ENCODE results near the gene RPGR. TPM values are rescaled to one million over a fixed set of nuclear protein-coding genes. Genes with fewer than 3 reads are reported as not detected.

Gene RPGR
- total RNA-seq, 2 donors from 2014 or later = 14.8 to 21.1 TPM

GRCh38 chrX:38371641-38372040 lies 44.3 kb upstream of the RPGR start:
- no peaks in the 10 kb centered on the region for H3K36me3 ChIP-seq (replicated peaks in 1 of 2; ENCODE audit: insufficient read depth in 1 of 2, low read depth in 2 of 2)
- intact Hi-C loops (cut with DNase I) = no loop called here
- no peak overlapping the region for H3K27ac ChIP-seq
- H3K27me3 ChIP-seq = no peaks in the 10 kb centered on the region
- no peak overlapping the region for H3K4me3 ChIP-seq
- DNase-seq (no peak), ATAC-seq (no peak)
- WGBS, 2 donors = 51 to 81% methylated on average over 2 of the region's 2 CpGs
- no peak for TF ChIP-seq CTCF (IDR thresholded peaks at IDR 0.05)
- TF ChIP-seq POLR2A (IDR thresholded peaks at IDR 0.05) = no peak
- peaks cover 3% of the 10 kb centered on the region for H3K4me1 ChIP-seq
- no peaks in the 10 kb centered on the region for H3K9me3 ChIP-seq

GRCh38 chrX:38368774-38369173 lies 41.5 kb upstream of the RPGR start:
- DNase-seq = no peak
- H3K27me3 ChIP-seq = no peaks in the 10 kb centered on the region
- H3K36me3 ChIP-seq (replicated peaks in 1 of 2; ENCODE audit: insufficient read depth in 1 of 2, low read depth in 2 of 2) = no peaks in the 10 kb centered on the region
- H3K4me1 ChIP-seq = peaks cover 3% of the 10 kb centered on the region
- intact Hi-C loops (cut with DNase I) = no loop called here
- H3K27ac ChIP-seq = no peak overlapping the region
- 56 to 58% methylated on average over 2 of the region's 2 CpGs for WGBS, 2 donors
- no peaks in the 10 kb centered on the region for H3K9me3 ChIP-seq
- no peak for ATAC-seq
- no peak for TF ChIP-seq POLR2A (IDR thresholded peaks at IDR 0.05)
- no peak for TF ChIP-seq CTCF (IDR thresholded peaks at IDR 0.05)
- no peak overlapping the region for H3K4me3 ChIP-seq

GRCh38 chrX:38365954-38366353 lies 38.6 kb upstream of the RPGR start:
- intact Hi-C loops (cut with DNase I) = no loop called here
- no peak overlapping the region for H3K4me3 ChIP-seq
- no peaks in the 10 kb centered on the region for H3K9me3 ChIP-seq
- DNase-seq (no peak), ATAC-seq (no peak)
- no peaks in the 10 kb centered on the region for H3K4me1 ChIP-seq
- H3K27me3 ChIP-seq = no peaks in the 10 kb centered on the region
- TF ChIP-seq POLR2A (IDR thresholded peaks at IDR 0.05) (no peak), CTCF (IDR thresholded peaks at IDR 0.05) (no peak)
- no peaks in the 10 kb centered on the region for H3K36me3 ChIP-seq (replicated peaks in 1 of 2; ENCODE audit: insufficient read depth in 1 of 2, low read depth in 2 of 2)
- WGBS, 2 donors = 53 to 82% methylated on average over 3 of the region's 3 CpGs
- H3K27ac ChIP-seq = no peak overlapping the region

- no peak for TF ChIP-seq POLR2A (IDR thresholded peaks at IDR 0.05)
- no peak for TF ChIP-seq CTCF (IDR thresholded peaks at IDR 0.05)
These were observed 35.7 kb upstream of the RPGR start for GRCh38 chrX:38363046-38363445.

GRCh38 chrX:38357747-38358673 lies 30.7 kb upstream of the RPGR start:
- DNase-seq = no peak
- no peaks in the 10 kb centered on the region for H3K27me3 ChIP-seq
- TF ChIP-seq POLR2A (IDR thresholded peaks at IDR 0.05) (no peak), CTCF (IDR thresholded peaks at IDR 0.05) (peak in 1 of 7 experiments; percentile 10)
- H3K9me3 ChIP-seq = no peaks in the 10 kb centered on the region
- peak; percentile 58 for ATAC-seq
- H3K4me3 ChIP-seq = no peak overlapping the region
- H3K36me3 ChIP-seq (replicated peaks in 1 of 2; ENCODE audit: insufficient read depth in 1 of 2, low read depth in 2 of 2) = no peaks in the 10 kb centered on the region
- H3K4me1 ChIP-seq = no peaks in the 10 kb centered on the region
- 19% methylated on average over 4 of the region's 4 CpGs for WGBS, 2 donors
- intact Hi-C loops (cut with DNase I) = no loop called here
- H3K27ac ChIP-seq = peak overlapping the region in 2 of 4 donors; percentile 24 to 41

More at GRCh38 chrX:38363046-38363445, 35.7 kb upstream of the RPGR start:
- intact Hi-C loops (cut with DNase I) = no loop called here
- H3K27ac ChIP-seq = no peak overlapping the region
- no peaks in the 10 kb centered on the region for H3K27me3 ChIP-seq
- H3K36me3 ChIP-seq (replicated peaks in 1 of 2; ENCODE audit: insufficient read depth in 1 of 2, low read depth in 2 of 2) = no peaks in the 10 kb centered on the region
- DNase-seq (no peak), ATAC-seq (no peak)
- no peaks in the 10 kb centered on the region for H3K4me1 ChIP-seq
- no peaks in the 10 kb centered on the region for H3K9me3 ChIP-seq
- H3K4me3 ChIP-seq = no peak overlapping the region

All from body of pancreas (tissue), 4 donors.